ENCODE data around the gene PLEK. TPM values are rescaled to one million over a fixed set of nuclear protein-coding genes. Genes with fewer than 3 reads are reported as not detected.
"Not testable (repeated sequence)": the region's sequence is repeated elsewhere in the genome, so short reads cannot be mapped to it uniquely, and the experiment has no call there.

The PLEK gene
- total RNA-seq, result under 0.01 and 0.26 TPM in 2 replicates

DNA sequence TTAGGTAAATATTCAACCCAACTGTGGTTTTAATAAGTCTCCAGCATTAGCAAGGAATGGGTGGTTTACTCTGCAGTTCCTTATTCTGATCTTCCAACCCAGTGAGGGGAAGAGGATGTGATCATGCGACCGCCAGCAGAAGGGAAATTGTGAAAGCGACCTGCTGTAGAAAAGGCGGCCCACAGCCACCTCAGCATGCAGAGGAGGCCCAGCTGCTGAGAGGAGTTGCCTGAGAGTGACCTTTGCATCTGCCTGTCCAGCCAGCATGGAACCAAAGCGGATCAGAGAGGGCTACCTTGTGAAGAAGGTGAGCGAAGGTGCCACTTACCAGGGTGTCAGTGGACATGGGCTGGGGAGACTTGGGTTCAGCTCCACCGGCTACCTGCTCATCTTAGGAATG, at the start of gene PLEK:
TSS of gene PLEK (plus strand) at position 196 of the 400 bp plus-strand sequence. CDS start at position 266, 70 bp downstream.
- DNase-seq (ENCODE audit: low read depth in 2 of 2), result no peak

DNA sequence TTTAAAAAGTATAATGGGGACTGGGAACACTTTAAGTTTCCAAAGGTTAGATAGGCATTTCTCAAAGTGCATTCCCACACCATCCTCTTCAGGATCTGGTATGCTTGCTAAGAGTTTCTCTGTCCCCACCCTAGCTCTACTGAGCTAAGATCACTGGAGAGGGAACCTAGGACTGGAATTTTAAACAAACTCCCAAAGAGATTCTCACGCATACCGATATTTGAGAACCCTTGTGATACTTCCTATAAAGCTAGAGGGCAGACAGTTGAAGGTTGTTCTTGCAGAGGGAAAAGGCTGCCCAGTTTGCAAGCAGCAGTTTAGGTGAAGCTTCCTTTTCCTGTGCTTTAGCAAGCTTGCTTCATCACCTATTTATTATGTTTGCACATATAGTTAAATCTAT, 49.0 kb upstream of the PLEK start:
- DNase-seq (ENCODE audit: low read depth in 2 of 2), result no peak

DNA sequence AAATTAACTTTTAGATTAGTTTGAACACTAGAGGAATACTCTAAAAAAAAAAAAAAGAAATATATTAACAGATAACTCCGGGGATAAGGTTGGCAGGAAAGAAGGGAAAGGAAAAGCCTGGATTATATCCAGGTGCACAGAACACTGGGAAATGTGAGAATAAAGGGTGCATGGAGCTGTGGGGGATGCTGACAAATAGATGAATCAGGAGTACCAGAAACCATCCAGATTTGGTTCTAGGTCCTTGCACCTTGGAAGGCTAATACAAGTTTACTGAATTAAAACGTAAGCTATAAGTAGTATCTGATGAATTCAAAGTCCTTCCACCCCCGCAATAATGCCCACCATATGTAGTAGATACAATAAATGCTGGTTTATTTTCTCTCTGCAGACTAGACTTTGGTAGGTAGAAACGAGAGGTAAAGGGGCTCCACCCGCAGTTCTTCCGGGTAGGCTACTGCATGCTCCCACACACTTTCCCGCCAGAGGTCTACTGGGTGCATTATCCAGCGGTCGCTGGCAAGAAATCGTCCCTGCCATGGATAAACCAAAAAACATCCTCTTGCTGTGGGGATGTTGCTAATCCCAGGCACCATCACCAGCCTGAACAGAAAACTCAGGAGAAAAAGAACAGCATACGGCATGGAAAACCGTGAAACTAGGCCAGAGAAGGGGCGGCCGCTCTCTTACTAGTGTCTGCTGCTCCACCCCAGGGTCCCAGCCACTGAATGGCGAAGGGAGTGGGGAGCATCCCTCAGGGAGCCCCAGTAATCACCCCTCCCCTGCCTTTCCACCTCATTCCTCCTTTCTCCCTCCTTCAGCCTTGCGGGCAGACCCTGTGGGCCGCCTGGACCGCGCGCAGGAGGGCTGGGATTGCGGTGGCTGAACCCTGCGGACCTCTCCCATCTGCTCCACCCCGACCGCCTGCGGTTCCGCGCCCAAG, 46.8 kb upstream of the PLEK start:
- peak in 1 of 2 donors; percentile 12 for DNase-seq (ENCODE audit: low read depth in 2 of 2)

DNA sequence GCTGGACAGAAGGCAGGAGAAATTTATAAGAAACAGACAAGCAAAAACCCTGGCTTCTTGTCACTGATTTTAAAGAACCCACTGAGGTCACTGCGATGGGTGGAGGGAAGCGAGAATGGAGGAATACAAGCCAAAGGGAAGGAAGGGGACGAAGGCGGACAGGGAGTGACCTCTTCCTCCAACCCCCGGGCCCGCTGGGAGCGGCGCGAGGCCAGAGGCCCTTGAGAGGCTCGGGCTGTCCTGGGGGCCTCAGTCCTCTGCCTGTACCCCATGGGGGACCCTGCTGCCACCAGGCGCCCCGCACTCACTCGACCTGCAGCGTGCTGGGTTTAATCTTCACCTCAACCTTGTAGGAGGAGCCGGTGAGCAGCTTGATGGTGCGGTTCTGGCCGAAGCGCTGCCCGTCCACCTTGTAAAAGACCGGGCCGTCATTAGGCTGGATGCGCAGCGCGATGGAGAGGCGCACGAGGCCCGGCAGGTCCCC, 46.1 kb upstream of the PLEK start:
- DNase-seq (ENCODE audit: low read depth in 2 of 2), result no peak

DNA sequence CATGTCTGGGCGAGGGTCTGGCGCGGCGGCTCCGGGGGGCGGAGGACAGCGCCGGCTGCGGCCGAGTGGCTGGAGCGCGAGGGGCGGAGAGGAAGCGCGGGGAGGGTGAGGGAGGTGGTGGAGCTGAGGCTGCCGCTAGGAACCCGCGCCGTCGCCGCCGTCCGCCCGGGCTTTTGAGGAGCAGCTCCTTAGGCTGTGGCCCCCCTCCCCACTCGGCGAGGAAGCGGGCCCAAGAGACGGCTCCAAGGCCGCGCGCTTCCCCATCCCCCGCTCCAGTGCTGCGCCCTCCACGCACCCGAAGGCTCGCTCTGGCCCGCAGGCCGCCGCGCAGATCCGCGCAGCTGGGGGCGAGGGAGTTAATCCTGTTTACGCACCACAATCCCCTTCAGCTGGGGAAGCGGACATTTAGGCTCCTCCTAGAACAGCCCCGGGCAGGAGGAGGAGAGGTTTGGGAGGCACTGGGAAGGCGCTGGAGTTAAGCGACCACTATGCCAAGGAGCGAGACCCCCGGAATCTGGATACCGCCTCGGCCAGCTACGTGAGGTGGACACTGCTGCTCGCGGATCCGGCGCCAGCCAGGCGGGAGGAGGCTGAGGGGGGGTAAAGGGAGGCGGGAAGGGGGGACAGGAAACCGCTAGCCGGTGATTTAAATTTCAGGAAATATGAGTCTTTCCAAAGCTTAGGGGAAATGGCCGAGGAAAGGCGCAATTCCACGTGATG, 45.5 kb upstream of the PLEK start, which contains the start of gene CNRIP1:
TSS of gene CNRIP1 (minus strand) at position 552 of the 720 bp plus-strand sequence. CDS start at position 3, 549 bp downstream.
- DNase-seq (ENCODE audit: low read depth in 2 of 2), result peak; percentile 81 to 91

DNA sequence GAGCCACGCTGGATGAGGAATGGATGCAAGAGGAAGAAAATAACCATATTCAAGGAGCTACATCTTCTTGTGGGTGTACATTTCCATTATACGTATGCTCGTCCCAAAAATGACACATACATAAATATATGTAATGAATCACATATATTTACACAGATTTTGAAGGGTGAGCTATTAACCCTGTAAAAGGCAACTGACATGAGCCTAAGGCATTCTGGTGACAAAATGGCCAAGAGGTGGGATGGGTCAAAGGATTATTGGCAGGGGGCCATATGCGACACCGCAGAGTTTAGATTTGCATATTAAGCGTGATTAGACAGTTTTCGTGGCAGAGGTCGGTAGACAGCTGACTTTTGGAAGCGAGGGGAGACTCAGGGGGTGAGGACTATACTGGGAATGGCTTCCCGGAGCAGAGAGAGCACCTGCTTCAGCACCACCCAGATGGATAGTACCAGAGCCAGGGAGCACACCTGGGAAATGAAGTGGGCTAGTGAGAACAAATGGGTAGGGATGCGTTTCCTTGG, 44.9 kb upstream of the PLEK start:
- DNase-seq (ENCODE audit: low read depth in 2 of 2), result peak in 1 of 2 donors; percentile 24

DNA sequence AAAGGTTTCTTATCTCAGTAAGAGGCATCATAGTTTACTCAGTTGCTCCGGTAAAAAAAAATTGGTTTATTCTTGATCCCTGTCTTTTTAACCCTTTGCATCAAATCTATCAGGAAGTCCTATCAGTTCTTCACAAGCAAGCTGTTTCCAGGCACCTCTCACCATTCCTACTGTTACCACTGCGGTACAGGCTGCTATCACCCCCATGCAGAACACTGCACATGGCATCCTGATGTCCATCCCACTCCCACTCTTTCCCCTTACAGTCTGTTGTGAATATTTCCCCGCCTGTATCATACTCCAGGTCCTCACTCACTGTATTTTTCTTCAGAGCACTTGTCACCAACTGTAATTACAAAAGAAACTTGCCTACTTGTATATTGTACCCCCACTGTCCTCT, 40.0 kb upstream of the PLEK start:
- no peak for DNase-seq (ENCODE audit: low read depth in 2 of 2)

DNA sequence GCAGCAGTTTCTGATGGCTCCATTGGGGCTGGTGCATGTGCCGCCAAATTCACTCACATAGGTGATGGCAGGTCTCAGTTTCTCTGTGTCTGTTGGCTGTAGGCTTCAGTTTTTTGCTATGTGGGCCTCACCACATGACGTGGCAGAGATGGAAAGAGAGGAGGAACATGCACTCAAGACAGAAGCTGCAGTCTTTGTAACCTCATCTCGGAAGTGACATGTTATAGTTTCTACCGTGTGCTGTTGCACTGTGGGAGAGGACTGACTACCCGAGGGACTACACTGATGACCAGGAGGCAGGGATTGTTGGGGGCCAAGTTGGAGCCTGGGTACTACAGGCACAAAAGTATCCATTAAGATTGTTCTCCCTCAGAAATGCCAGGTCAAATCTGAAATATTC, 36.2 kb upstream of the PLEK start:
- no peak for DNase-seq (ENCODE audit: low read depth in 2 of 2)

DNA sequence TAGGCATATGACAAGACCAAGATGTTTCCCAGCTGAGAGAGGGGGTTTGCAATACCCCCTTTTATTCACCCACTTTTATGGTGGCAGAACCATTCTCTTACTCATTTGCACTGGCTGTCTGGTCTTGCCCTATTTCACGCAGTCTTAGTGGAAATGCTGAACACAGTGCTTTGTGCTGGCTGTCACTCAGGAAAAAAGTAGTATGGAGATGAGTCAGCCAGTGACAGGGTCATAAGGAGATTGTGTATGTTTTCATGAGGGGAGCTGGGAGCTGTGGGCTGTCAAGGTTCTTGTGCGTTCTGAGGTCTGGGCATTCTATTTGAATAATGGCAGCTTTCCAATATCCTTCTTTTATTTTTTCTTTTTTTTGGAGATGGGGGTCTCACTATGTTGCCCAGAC, 34.4 kb upstream of the PLEK start:
- DNase-seq (ENCODE audit: low read depth in 2 of 2), result peak in 1 of 2 donors; percentile 17

DNA sequence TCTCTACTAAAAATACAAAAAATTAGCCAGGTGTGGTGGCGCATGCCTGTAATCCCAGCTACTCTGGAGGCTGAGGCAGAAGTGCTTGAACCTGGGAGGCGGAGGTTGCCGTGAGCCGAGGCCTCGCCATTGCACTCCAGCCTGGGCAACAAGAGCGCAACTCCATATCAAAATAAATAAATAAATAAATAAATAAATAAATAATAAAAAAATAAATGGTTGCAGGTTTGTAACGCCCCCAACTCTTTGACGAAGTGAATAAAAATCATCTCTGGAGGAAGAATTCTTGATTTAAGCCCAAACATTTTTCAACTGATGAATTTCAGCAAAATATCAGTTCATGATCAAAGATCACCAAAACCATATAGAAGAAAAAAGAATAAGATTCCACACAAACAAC, 32.1 kb upstream of the PLEK start:
- no peak for DNase-seq (ENCODE audit: low read depth in 2 of 2)

DNA sequence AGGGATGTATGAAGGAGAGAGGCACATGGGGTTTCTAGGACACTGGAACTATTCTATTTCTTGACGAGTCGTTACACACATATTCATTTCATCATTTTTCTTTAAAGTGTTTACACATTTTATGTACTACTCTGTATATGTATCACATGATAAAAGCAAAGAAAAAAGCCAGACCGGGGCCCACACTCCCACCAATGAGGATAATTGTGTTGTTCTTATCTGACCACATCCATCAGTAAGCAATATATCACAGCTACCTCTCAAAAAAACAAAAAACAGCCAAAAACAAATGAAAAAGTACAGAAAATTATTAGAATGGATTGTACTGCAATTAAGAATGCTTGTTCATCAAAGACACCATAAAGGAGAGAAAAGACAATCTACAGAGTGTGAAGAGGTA, 31.2 kb upstream of the PLEK start:
- DNase-seq (ENCODE audit: low read depth in 2 of 2), result no peak

GRCh38 chr2:68336192-68336591, 28.9 kb upstream of the PLEK start:
- DNase-seq (ENCODE audit: low read depth in 2 of 2), result no peak

DNA sequence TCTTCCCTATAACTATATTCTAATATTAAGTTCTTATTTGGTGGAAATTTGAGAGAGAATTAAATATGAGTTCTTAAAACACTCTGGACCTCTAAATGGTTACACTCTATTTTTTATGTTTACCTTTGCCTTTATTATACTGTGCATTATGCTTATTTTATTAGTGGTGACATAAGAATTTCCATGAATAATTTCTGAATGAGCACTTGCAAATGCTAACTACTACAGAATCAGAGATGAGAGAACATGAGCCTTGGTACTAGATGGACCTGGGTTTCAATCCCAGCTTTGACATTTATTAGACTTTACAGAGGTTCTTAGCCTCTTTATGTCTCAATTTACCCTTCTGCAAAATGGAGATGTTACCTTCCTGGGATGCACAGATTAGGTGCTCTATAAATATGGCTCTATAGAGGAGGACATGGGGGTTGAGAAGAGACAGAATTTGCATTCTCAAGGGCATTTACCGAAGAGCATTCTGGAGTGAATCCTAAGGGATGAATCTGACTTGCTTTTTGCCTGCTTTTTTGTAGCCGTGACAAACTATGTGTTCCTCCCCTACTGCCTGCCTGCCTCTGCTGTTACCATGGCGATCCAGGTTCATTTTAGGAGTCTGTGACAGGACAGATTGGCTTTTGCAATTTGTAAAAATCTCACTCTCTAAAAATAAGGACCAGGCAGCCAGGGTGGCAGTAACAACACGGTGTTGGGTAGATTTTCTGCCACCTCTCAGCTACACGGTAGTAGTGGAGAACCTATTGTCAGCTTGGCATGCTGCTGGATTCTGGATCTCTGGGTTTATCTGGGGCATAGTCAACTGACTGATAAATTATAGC, 24.6 kb upstream of the PLEK start:
- DNase-seq (ENCODE audit: low read depth in 2 of 2), result no peak

DNA sequence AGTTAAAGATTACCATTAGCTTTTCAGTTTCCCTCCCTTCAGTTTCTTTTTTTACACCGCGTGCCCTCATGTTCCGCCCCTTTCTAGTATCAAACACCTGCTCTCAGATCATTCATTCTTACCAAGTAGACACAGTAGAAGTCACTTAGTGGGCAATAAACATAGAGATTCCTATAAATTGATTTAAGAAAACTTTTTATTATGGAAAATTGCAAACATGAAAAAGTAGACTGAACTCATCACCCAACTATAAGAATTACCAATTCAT, 24.1 kb upstream of the PLEK start:
- no peak for DNase-seq (ENCODE audit: low read depth in 2 of 2)

DNA sequence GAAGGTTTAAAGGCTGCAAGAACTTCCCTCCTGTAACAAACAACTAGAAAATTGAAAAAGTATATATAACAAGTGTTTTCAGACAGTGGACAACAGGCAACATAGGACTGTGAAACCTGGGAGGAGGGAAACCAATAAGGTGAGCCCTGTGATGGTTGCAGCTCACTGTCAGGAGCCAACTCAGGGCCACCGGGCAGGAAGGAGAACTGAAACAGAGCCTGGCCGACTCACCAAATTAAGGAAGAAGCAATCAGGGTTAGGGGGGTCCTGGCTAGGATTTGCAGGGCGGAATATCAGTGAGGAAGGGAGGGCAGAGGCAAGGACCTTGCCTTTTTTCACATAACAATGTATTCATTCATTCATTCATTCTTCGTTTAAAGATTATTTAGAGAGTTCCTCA, 23.5 kb upstream of the PLEK start:
- DNase-seq (ENCODE audit: low read depth in 2 of 2), result no peak

DNA sequence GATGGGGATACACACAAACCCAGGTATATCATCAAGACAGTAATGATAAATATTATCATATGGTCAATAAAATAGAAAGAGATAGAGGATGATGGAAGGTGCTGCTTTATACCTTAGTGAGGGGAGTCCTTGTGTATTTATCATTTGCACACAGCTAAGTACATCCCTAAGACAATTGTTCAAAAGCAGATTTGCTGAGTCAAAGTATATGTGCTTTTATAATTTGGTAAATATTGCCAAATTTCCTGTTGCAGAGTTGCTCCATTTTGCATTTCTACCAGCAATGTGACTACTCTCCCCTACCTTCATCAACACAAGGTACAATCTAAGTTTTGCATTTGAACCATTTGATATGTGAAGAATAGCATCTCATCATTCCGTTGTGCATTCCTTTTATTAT, 22.6 kb upstream of the PLEK start:
- no peak for DNase-seq (ENCODE audit: low read depth in 2 of 2)

- no peak for DNase-seq (ENCODE audit: low read depth in 2 of 2)
Measured at GRCh38 chr2:68344031-68344430, 21.1 kb upstream of the PLEK start.

- no peak for DNase-seq (ENCODE audit: low read depth in 2 of 2)
Measured at GRCh38 chr2:68345129-68345875, 19.8 kb upstream of the PLEK start.

GRCh38 chr2:68349091-68349490, 16.0 kb upstream of the PLEK start:
- DNase-seq (ENCODE audit: low read depth in 2 of 2), result not testable (repeated sequence)

DNA sequence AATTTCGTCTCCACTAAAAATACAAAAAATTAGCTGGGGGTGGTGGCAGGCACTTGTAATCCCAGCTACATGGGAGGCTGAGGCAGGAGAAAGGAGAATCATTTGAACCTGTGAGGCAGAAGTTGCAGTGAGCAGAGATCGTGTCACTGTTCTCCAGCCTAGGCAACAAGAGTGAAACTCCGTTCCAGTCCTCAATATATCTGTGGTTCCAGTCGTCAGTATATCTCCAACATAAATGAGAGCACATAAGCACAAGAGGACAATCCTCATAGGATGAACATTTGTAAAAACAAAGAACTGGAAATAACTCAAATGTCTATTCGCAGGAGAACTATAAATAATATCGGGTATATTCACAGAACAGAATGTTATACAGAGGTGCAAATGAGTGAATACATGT, 13.1 kb upstream of the PLEK start:
- DNase-seq (ENCODE audit: low read depth in 2 of 2), result no peak
